OCI-LY1 (cell line): ENCODE measurements around the gene KCNJ16.

ENCODE experiments used
- H2AFZ ChIP-seq: fragments of 200-600 bp; sonication (generic), shearing (Covaris generic); 2 replicates; pipeline ENCODE4 v1.6.0; 2014; ENCODE audit warnings: antibody characterized with exemption, mild to moderate bottlenecking, low read length
- H3F3A ChIP-seq: fragments of 200-600 bp; sonication (generic), shearing (Covaris generic); 2 replicates; pipeline ENCODE4 v1.6.0; 2014; ENCODE audit warnings: mild to moderate bottlenecking, antibody characterized with exemption, low read length, moderate library complexity; ENCODE audit not compliant: insufficient read depth
- H3K27ac ChIP-seq: fragments of 200-600 bp; sonication (generic); 2 replicates; pipeline ENCODE4 v1.5.1; 2014; ENCODE audit warnings: low read length, mixed run types, mild to moderate bottlenecking, low read depth; ENCODE audit not compliant: poor library complexity, severe bottlenecking
- H3K27me3 ChIP-seq: fragments of 200-600 bp; sonication (generic); 2 replicates; pipeline ENCODE4 v1.6.0; 2014; ENCODE audit warnings: antibody characterized with exemption, mild to moderate bottlenecking, low read length, moderate library complexity; ENCODE audit not compliant: insufficient read depth
- H3K36me3 ChIP-seq: fragments of 200-600 bp; sonication (generic); 2 replicates; pipeline ENCODE4 v1.6.1; 2014; ENCODE audit warnings: mild to moderate bottlenecking, antibody characterized with exemption, low read length, moderate library complexity, mixed read lengths; ENCODE audit not compliant: insufficient read depth
- H3K4me1 ChIP-seq: fragments of 200-600 bp; sonication (generic); 2 replicates; pipeline ENCODE4 v1.5.1; 2014; ENCODE audit warnings: mild to moderate bottlenecking, low read length, moderate library complexity; ENCODE audit not compliant: insufficient read depth, severe bottlenecking
- H3K4me2 ChIP-seq: fragments of 200-600 bp; sonication (generic), shearing (Covaris generic); 2 replicates; pipeline ENCODE4 v1.6.1; 2014; ENCODE audit warnings: low read length
- H3K4me3 ChIP-seq: fragments of 200-600 bp; sonication (generic); 2 replicates; pipeline ENCODE4 v1.5.1; 2014; ENCODE audit warnings: low read length, low read depth, mild to moderate bottlenecking, mixed read lengths; ENCODE audit not compliant: poor library complexity, severe bottlenecking
- H3K79me2 ChIP-seq: fragments of 200-600 bp; shearing (Covaris generic); 2 replicates; pipeline ENCODE4 v1.6.1; 2016; ENCODE audit warnings: mixed run types, low read length, mixed read lengths; ENCODE audit not compliant: insufficient read depth
- H3K9ac ChIP-seq: fragments of 200-600 bp; sonication (generic), shearing (Covaris generic); 2 replicates; pipeline ENCODE4 v1.6.1; 2014; ENCODE audit warnings: mild to moderate bottlenecking, low read length, mixed read lengths
- H3K9me2 ChIP-seq: fragments of 200-600 bp; sonication (generic), shearing (Covaris generic); 2 replicates; pipeline ENCODE4 v1.6.1; 2014; ENCODE audit warnings: low read depth, mild to moderate bottlenecking, low read length, mixed read lengths
- H3K9me3 ChIP-seq: fragments of 200-600 bp; shearing (Covaris generic); 2 replicates; pipeline ENCODE4 v1.6.1; 2014; ENCODE audit warnings: low read length, mixed read lengths
- H4K20me1 ChIP-seq: fragments of 200-600 bp; sonication (generic), shearing (Covaris generic); 2 replicates; pipeline ENCODE4 v1.6.0; 2016; ENCODE audit warnings: mild to moderate bottlenecking, low read length; ENCODE audit not compliant: insufficient read depth
- CTCF ChIP-seq: fragments of 200-600 bp; sonication (generic), shearing (Covaris generic); IDR thresholded peaks from 2 replicates; pipeline ENCODE4 v1.5.1; 2017; ENCODE audit warnings: mild to moderate bottlenecking, antibody characterized with exemption, low read length, moderate library complexity, mixed read lengths
- EZH2 ChIP-seq: fragments of 200-600 bp; sonication (generic), shearing (Covaris generic); IDR thresholded peaks from 2 replicates; pipeline ENCODE4 v1.8.0; 2017; ENCODE audit warnings: borderline replicate concordance, mixed run types, mild to moderate bottlenecking, antibody characterized with exemption, low read length, moderate library complexity, mixed read lengths

KCNJ16 gene

GRCh38 chr17:70034158-70034557 is 40.9 kb upstream of the KCNJ16 start:
- Histone ChIP-seq H3K27me3 (no peaks in the 10 kb centered on the region), H4K20me1 (no peaks in the 10 kb centered on the region), H3K79me2 (no peaks in the 10 kb centered on the region), H2AFZ (no peak overlapping the region), H3K4me1 (no peaks in the 10 kb centered on the region), H3K4me3 (no peak overlapping the region), H3K4me2 (no peak overlapping the region), H3K9me2 (no peaks in the 10 kb centered on the region), H3K36me3 (no peaks in the 10 kb centered on the region), H3K9me3 (peaks cover 3% of the 10 kb centered on the region; the same call in 1 of the 2 replicates), H3K9ac (no peak overlapping the region), H3F3A (no peaks in the 10 kb centered on the region), H3K27ac (no peak overlapping the region)
- no peak for TF ChIP-seq EZH2
- TF ChIP-seq CTCF: no peak

GRCh38 chr17:70037498-70037897 is 37.5 kb upstream of the KCNJ16 start:
- TF ChIP-seq EZH2: no peak
- TF ChIP-seq CTCF: no peak
- Histone ChIP-seq H3K27ac (no peak overlapping the region), H3K4me3 (no peak overlapping the region), H4K20me1 (no peaks in the 10 kb centered on the region), H3K36me3 (no peaks in the 10 kb centered on the region), H3K27me3 (no peaks in the 10 kb centered on the region), H3K9ac (no peak overlapping the region), H3F3A (no peaks in the 10 kb centered on the region), H3K9me3 (peaks cover 3% of the 10 kb centered on the region; the same call in 1 of the 2 replicates), H3K9me2 (no peaks in the 10 kb centered on the region), H3K79me2 (no peaks in the 10 kb centered on the region), H2AFZ (no peak overlapping the region), H3K4me2 (no peak overlapping the region), H3K4me1 (no peaks in the 10 kb centered on the region)

GRCh38 chr17:70040336-70040735 is 34.7 kb upstream of the KCNJ16 start:
- no peak overlapping the region for H3K9ac ChIP-seq
- H3K9me2 ChIP-seq: no peaks in the 10 kb centered on the region
- no peaks in the 10 kb centered on the region for H3K36me3 ChIP-seq
- H2AFZ ChIP-seq: no peak overlapping the region
- H3K27me3 ChIP-seq: no peaks in the 10 kb centered on the region
- H3K4me2 ChIP-seq: no peak overlapping the region
- H3K4me1 ChIP-seq: no peaks in the 10 kb centered on the region
- H3F3A ChIP-seq: no peaks in the 10 kb centered on the region
- TF ChIP-seq CTCF: no peak
- TF ChIP-seq EZH2: no peak
- no peak overlapping the region for H3K4me3 ChIP-seq
- no peak overlapping the region for H3K27ac ChIP-seq
- H3K79me2 ChIP-seq: no peaks in the 10 kb centered on the region
- H3K9me3 ChIP-seq: no peaks in the 10 kb centered on the region
- H4K20me1 ChIP-seq: no peaks in the 10 kb centered on the region
